H1 (cell line): ENCODE measurements around the gene TFAP2B. TPM values are rescaled to one million over a fixed set of nuclear protein-coding genes. Genes with fewer than 3 reads are reported as not detected.

ENCODE experiments used
- NANOG ChIP-seq: IDR thresholded peaks from 2 replicates; pipeline ENCODE4 v1.6.1; 2011; ENCODE audit warnings: low read length, low read depth, mild to moderate bottlenecking, inconsistent platforms; ENCODE audit not compliant: insufficient read depth, poor library complexity, severe bottlenecking
- SUZ12 ChIP-seq: fragments of 200-600 bp; sonication (generic); IDR thresholded peaks from 2 replicates; pipeline ENCODE4 v1.6.1; 2012; ENCODE audit warnings: mild to moderate bottlenecking, inconsistent platforms, low read length, moderate library complexity, mixed read lengths
- polyA plus RNA-seq, 7 experiments: library from polyadenylated mRNA; depleted of rRNA in 3 of 7; stranded (reverse) in 5 of 7; unstranded in 2 of 7; fragments of >200 nt in 5 of 7; fragments of 200-250 nt in 2 of 7; gene quantifications; 1 replicate in 5 of 7; 2 replicates in 1 of 7; 4 replicates in 1 of 7; pipeline versions ENCODE4 v1.2.1 to v1.2.3, GENCODE V29; 2011 to 2013; ENCODE audit warnings: missing spikeins in 2 of 7, mixed read lengths in 2 of 7
- total RNA-seq: library from RNA; stranded (reverse); fragmentation: NEBNext Ultra II Directional; extraction: Animal tissue kit (Norgen Biotek cat#: 25700); gene quantifications from 2 replicates; pipeline ENCODE4 v1.2.1, GENCODE V29; 2021
- TF ChIP-seq, protein P1 (sequence below): fragments of 300-600 bp; sonication (generic); IDR thresholded peaks from 2 replicates; pipeline ENCODE4 v1.7.1; 2012; ENCODE audit warnings: low read length, moderate library complexity, mild to moderate bottlenecking, inconsistent platforms; ENCODE audit not compliant: insufficient replicate concordance

TFAP2B gene
- total and polyA plus RNA-seq, 2 of the 8 experiments (the other 6 are each of a cell fraction or from before 2014, with no cell fraction given), result not detected

DNA sequence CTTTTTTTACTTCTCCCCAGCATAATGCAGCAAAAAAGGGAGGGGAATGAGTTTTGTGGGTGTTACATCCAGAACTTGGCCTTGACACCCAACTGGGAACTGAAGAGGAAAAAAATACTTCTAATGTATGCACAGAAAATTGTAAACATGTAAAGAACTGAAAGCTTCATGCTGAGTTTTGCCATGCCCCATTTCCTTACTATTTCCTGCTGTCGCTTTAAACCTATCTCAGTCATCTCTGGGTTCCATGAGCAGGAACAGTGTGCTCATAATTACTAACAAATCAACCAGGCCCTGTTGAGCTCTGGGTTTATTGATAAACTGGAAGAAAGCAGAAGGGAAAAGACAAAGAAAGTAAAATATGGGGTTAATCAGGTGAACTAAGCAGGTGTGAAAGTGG is 14.2 kb downstream of the TFAP2B start (continued):
- TF ChIP-seq, protein P1, sequence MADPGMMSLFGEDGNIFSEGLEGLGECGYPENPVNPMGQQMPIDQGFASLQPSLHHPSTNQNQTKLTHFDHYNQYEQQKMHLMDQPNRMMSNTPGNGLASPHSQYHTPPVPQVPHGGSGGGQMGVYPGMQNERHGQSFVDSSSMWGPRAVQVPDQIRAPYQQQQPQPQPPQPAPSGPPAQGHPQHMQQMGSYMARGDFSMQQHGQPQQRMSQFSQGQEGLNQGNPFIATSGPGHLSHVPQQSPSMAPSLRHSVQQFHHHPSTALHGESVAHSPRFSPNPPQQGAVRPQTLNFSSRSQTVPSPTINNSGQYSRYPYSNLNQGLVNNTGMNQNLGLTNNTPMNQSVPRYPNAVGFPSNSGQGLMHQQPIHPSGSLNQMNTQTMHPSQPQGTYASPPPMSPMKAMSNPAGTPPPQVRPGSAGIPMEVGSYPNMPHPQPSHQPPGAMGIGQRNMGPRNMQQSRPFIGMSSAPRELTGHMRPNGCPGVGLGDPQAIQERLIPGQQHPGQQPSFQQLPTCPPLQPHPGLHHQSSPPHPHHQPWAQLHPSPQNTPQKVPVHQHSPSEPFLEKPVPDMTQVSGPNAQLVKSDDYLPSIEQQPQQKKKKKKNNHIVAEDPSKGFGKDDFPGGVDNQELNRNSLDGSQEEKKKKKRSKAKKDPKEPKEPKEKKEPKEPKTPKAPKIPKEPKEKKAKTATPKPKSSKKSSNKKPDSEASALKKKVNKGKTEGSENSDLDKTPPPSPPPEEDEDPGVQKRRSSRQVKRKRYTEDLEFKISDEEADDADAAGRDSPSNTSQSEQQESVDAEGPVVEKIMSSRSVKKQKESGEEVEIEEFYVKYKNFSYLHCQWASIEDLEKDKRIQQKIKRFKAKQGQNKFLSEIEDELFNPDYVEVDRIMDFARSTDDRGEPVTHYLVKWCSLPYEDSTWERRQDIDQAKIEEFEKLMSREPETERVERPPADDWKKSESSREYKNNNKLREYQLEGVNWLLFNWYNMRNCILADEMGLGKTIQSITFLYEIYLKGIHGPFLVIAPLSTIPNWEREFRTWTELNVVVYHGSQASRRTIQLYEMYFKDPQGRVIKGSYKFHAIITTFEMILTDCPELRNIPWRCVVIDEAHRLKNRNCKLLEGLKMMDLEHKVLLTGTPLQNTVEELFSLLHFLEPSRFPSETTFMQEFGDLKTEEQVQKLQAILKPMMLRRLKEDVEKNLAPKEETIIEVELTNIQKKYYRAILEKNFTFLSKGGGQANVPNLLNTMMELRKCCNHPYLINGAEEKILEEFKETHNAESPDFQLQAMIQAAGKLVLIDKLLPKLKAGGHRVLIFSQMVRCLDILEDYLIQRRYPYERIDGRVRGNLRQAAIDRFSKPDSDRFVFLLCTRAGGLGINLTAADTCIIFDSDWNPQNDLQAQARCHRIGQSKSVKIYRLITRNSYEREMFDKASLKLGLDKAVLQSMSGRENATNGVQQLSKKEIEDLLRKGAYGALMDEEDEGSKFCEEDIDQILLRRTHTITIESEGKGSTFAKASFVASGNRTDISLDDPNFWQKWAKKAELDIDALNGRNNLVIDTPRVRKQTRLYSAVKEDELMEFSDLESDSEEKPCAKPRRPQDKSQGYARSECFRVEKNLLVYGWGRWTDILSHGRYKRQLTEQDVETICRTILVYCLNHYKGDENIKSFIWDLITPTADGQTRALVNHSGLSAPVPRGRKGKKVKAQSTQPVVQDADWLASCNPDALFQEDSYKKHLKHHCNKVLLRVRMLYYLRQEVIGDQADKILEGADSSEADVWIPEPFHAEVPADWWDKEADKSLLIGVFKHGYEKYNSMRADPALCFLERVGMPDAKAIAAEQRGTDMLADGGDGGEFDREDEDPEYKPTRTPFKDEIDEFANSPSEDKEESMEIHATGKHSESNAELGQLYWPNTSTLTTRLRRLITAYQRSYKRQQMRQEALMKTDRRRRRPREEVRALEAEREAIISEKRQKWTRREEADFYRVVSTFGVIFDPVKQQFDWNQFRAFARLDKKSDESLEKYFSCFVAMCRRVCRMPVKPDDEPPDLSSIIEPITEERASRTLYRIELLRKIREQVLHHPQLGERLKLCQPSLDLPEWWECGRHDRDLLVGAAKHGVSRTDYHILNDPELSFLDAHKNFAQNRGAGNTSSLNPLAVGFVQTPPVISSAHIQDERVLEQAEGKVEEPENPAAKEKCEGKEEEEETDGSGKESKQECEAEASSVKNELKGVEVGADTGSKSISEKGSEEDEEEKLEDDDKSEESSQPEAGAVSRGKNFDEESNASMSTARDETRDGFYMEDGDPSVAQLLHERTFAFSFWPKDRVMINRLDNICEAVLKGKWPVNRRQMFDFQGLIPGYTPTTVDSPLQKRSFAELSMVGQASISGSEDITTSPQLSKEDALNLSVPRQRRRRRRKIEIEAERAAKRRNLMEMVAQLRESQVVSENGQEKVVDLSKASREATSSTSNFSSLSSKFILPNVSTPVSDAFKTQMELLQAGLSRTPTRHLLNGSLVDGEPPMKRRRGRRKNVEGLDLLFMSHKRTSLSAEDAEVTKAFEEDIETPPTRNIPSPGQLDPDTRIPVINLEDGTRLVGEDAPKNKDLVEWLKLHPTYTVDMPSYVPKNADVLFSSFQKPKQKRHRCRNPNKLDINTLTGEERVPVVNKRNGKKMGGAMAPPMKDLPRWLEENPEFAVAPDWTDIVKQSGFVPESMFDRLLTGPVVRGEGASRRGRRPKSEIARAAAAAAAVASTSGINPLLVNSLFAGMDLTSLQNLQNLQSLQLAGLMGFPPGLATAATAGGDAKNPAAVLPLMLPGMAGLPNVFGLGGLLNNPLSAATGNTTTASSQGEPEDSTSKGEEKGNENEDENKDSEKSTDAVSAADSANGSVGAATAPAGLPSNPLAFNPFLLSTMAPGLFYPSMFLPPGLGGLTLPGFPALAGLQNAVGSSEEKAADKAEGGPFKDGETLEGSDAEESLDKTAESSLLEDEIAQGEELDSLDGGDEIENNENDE, result no peak
- no peak for TF ChIP-seq NANOG
- TF ChIP-seq SUZ12, result peak; percentile 10; the same call in 1 of the 2 replicates
